ENCODE results near the gene TMA7B.
A peak's percentile ranks its signal among the peaks of the same experiment; 100 is the strongest.

TMA7B gene

GRCh38 chr22:39959640-39960447, at the start of gene TMA7B:
TSS of gene TMA7B (plus strand) at chr22:39960397. CDS start at chr22:39964375, 3,978 bp downstream.
- DNase-seq (ENCODE audit: low read depth) = no peak

GRCh38 chr22:39910876-39911613, 49.2 kb upstream of the TMA7B start:
- no peak for DNase-seq (ENCODE audit: low read depth)

- no peak for DNase-seq (ENCODE audit: low read depth)
Observed at GRCh38 chr22:39913321-39913720, 46.9 kb upstream of the TMA7B start.

- DNase-seq (ENCODE audit: low read depth) = no peak
Observed at GRCh38 chr22:39913886-39914285, 46.3 kb upstream of the TMA7B start.

GRCh38 chr22:39914584-39914983, 45.6 kb upstream of the TMA7B start:
- DNase-seq (ENCODE audit: low read depth) = no peak

GRCh38 chr22:39915295-39915726, 44.9 kb upstream of the TMA7B start:
- DNase-seq (ENCODE audit: low read depth) = no peak

GRCh38 chr22:39916496-39916895, 43.7 kb upstream of the TMA7B start:
- no peak for DNase-seq (ENCODE audit: low read depth)

- no peak for DNase-seq (ENCODE audit: low read depth)
Observed at GRCh38 chr22:39917197-39917643, 43.0 kb upstream of the TMA7B start.

- no peak for DNase-seq (ENCODE audit: low read depth)
Observed at GRCh38 chr22:39917776-39918495, 42.3 kb upstream of the TMA7B start.

- peak; percentile 86 for DNase-seq (ENCODE audit: low read depth)
Observed at GRCh38 chr22:39920134-39920743, 40.0 kb upstream of the TMA7B start.

- no peak for DNase-seq (ENCODE audit: low read depth)
Observed at GRCh38 chr22:39923696-39924095, 36.5 kb upstream of the TMA7B start.

- DNase-seq (ENCODE audit: low read depth) = no peak
Observed at GRCh38 chr22:39924286-39924685, 35.9 kb upstream of the TMA7B start.

GRCh38 chr22:39925273-39925672, 34.9 kb upstream of the TMA7B start:
- DNase-seq (ENCODE audit: low read depth) = no peak

GRCh38 chr22:39925909-39926679, 34.1 kb upstream of the TMA7B start:
- DNase-seq (ENCODE audit: low read depth) = no peak

GRCh38 chr22:39926753-39927152, 33.4 kb upstream of the TMA7B start:
- no peak for DNase-seq (ENCODE audit: low read depth)

GRCh38 chr22:39927544-39927943, 32.7 kb upstream of the TMA7B start:
- no peak for DNase-seq (ENCODE audit: low read depth)

GRCh38 chr22:39928536-39929520, 31.4 kb upstream of the TMA7B start:
- no peak for DNase-seq (ENCODE audit: low read depth)

- no peak for DNase-seq (ENCODE audit: low read depth)
Observed at GRCh38 chr22:39931251-39931650, 28.9 kb upstream of the TMA7B start.

- DNase-seq (ENCODE audit: low read depth) = no peak
Observed at GRCh38 chr22:39932166-39932565, 28.0 kb upstream of the TMA7B start.

Measured in CMK (cell line).